Neural crest cell (in vitro differentiated cells): Measurements from ENCODE around the gene SPTBN2. TPM values are rescaled to one million over a fixed set of nuclear protein-coding genes. Genes with fewer than 3 reads are reported as not detected.

ENCODE experiments used
- DNase-seq: peaks from one replicate; pipeline ENCODE4 v3.0.0; 2021; ENCODE audit warnings: low read depth, mixed read lengths, low spot score
- H3K27ac Mint-ChIP-seq: one replicate; pipeline ENCODE4 v1.8.0; 2021; ENCODE audit warnings: mild to moderate bottlenecking, mixed read lengths; ENCODE audit not compliant: unreplicated experiment
- H3K27me3 Mint-ChIP-seq: 2 replicates; pipeline ENCODE4 v1.8.0; 2021; ENCODE audit warnings: low read depth, mild to moderate bottlenecking, mixed read lengths
- H3K36me3 Mint-ChIP-seq: 2 replicates; pipeline ENCODE4 v1.8.0; 2021; ENCODE audit warnings: low read depth, mild to moderate bottlenecking, mixed read lengths
- H3K4me1 Mint-ChIP-seq: 2 replicates; pipeline ENCODE4 v1.8.0; 2021; ENCODE audit warnings: mixed read lengths
- H3K4me3 Mint-ChIP-seq: one replicate; pipeline ENCODE4 v1.8.0; 2021; ENCODE audit warnings: mild to moderate bottlenecking, mixed read lengths
- H3K9me3 Mint-ChIP-seq: 2 replicates; pipeline ENCODE4 v1.8.0; 2021; ENCODE audit warnings: mixed read lengths
- CTCF ChIP-seq: fragments of 200-600 bp; sonication (generic); conservative IDR thresholded peaks from 2 replicates; pipeline ENCODE4 v1.5.0; 2021; ENCODE audit warnings: antibody characterized with exemption, mild to moderate bottlenecking
- total RNA-seq: library from RNA; stranded (reverse); gene quantifications from 2 replicates; pipeline ENCODE4 v1.2.1, GENCODE V29; 2021

Gene SPTBN2
- total RNA-seq, 1 donor from 2014 or later: 43.6 TPM

- peak within 1 kb of the TSS; percentile 88 for H3K4me3 Mint-ChIP-seq
- no peak for TF ChIP-seq CTCF
- DNase-seq: peak; percentile 97
- H3K36me3 Mint-ChIP-seq: peaks cover 9% of the 10 kb centered on the region
- peaks cover 48% of the 10 kb centered on the region for H3K4me1 Mint-ChIP-seq
- no peaks in the 10 kb centered on the region for H3K27me3 Mint-ChIP-seq
- H3K27ac Mint-ChIP-seq: peak within 1 kb of the TSS; percentile 99
- H3K9me3 Mint-ChIP-seq: no peaks in the 10 kb centered on the region
These were observed 51.2 kb downstream of the SPTBN2 start, which contains the start of gene RBM4B for GRCh38 chr11:66677599-66678375. Gene RBM4B (minus strand): TSS chr11:66677887. CDS start chr11:66677079, 808 bp downstream.

GRCh38 chr11:66676931-66677598, 52.0 kb downstream of the SPTBN2 start:
- peak overlapping the region; percentile 88 for H3K4me3 Mint-ChIP-seq
- peak; percentile 8 for DNase-seq
- H3K4me1 Mint-ChIP-seq: peaks cover 49% of the 10 kb centered on the region
- H3K9me3 Mint-ChIP-seq: no peaks in the 10 kb centered on the region
- TF ChIP-seq CTCF: no peak
- peaks cover 9% of the 10 kb centered on the region for H3K36me3 Mint-ChIP-seq
- H3K27ac Mint-ChIP-seq: peak overlapping the region; percentile 99
- no peaks in the 10 kb centered on the region for H3K27me3 Mint-ChIP-seq

DNA sequence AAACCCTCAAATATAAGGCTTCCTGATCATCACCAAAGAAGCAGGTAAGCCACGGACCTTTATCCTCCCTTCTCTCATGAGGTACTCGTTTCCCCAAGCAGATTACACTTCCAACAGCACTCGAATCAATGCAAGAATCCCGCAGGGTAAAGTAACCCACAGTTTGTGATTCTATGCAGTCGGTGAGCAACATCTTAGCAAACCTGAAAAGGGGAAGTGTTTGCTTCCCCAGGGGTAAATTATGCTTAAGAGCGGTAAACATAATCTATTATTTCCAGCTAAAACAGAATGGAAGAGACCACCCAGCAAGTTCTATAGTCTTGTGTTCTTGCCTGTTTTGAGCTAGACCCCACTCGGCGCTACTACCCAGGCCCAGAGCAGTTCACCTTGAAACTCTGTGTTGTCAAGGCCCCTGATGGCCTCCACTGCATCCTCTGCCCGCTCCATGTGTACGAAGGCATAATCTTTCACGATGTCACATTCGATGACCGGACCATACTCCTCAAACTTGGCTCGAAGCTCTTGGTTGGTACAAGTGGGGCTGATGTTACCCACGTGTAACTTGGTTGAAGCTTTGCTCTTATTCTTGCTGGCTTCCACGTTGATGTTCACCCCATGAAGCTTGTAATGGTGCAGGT, 52.6 kb downstream of the SPTBN2 start:
- DNase-seq: no peak
- H3K4me3 Mint-ChIP-seq: peak overlapping the region; percentile 88
- peaks cover 9% of the 10 kb centered on the region for H3K36me3 Mint-ChIP-seq
- peaks cover 49% of the 10 kb centered on the region for H3K4me1 Mint-ChIP-seq
- no peaks in the 10 kb centered on the region for H3K27me3 Mint-ChIP-seq
- H3K9me3 Mint-ChIP-seq: no peaks in the 10 kb centered on the region
- TF ChIP-seq CTCF: no peak
- H3K27ac Mint-ChIP-seq: peak overlapping the region; percentile 99

- no peaks in the 10 kb centered on the region for H3K27me3 Mint-ChIP-seq
- no peak for DNase-seq
- H3K36me3 Mint-ChIP-seq: peaks cover 9% of the 10 kb centered on the region
- peak overlapping the region; percentile 88 for H3K4me3 Mint-ChIP-seq
- peaks cover 57% of the 10 kb centered on the region for H3K4me1 Mint-ChIP-seq
- no peak overlapping the region for H3K27ac Mint-ChIP-seq
- no peak for TF ChIP-seq CTCF
- no peaks in the 10 kb centered on the region for H3K9me3 Mint-ChIP-seq
These were observed 53.9 kb downstream of the SPTBN2 start for GRCh38 chr11:66674964-66675602.

GRCh38 chr11:66670816-66671215, 58.2 kb downstream of the SPTBN2 start:
- H3K9me3 Mint-ChIP-seq: no peaks in the 10 kb centered on the region
- H3K4me1 Mint-ChIP-seq: peaks cover 35% of the 10 kb centered on the region
- peaks cover 13% of the 10 kb centered on the region for H3K36me3 Mint-ChIP-seq
- DNase-seq: no peak
- TF ChIP-seq CTCF: no peak
- H3K27me3 Mint-ChIP-seq: no peaks in the 10 kb centered on the region
- H3K27ac Mint-ChIP-seq: peak overlapping the region; percentile 21
- H3K4me3 Mint-ChIP-seq: no peak overlapping the region
